ENCODE results near the gene KIF24.

DNA sequence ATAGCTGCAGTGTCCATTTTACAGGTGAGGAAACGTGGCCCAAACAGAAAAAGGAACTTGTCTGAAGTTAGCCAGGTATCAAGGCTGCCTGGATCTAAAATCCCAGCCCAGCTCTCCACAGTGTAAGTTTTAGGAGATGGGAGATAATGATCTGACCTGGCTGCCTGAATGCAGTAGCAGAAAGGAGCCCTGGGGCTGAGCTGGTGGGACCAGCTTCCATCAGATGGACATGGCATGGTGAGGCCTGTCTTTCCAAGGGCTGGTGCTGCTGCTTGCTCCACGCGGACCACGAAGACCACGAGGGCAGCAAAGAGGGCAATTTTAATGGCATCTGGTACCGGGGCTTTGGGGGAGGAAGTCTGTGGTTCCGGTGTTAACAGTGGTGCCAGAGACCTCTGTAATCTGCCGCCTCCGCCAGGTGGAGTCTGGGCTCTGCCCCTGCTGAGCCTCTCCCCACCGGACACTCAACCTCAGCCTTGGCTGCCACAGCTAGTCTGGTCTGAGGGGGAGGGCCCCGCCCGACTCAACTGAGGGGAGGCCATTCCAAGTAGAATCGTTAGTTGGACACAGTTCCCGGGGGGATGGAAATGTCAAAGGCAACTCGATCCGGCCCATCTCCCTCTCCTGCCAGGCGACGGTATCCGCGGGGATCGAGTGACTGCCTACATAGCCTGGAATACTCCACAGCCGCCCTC, 47.0 kb upstream of the KIF24 start:
- no peak for TF ChIP-seq EP300 (IDR thresholded peaks at IDR 0.05)
- TF ChIP-seq, protein P1, sequence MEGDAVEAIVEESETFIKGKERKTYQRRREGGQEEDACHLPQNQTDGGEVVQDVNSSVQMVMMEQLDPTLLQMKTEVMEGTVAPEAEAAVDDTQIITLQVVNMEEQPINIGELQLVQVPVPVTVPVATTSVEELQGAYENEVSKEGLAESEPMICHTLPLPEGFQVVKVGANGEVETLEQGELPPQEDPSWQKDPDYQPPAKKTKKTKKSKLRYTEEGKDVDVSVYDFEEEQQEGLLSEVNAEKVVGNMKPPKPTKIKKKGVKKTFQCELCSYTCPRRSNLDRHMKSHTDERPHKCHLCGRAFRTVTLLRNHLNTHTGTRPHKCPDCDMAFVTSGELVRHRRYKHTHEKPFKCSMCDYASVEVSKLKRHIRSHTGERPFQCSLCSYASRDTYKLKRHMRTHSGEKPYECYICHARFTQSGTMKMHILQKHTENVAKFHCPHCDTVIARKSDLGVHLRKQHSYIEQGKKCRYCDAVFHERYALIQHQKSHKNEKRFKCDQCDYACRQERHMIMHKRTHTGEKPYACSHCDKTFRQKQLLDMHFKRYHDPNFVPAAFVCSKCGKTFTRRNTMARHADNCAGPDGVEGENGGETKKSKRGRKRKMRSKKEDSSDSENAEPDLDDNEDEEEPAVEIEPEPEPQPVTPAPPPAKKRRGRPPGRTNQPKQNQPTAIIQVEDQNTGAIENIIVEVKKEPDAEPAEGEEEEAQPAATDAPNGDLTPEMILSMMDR (IDR thresholded peaks at IDR 0.05), result no peak
